Measurements from ENCODE around the gene TACR1.
"Not testable (repeated sequence)": the region's sequence is repeated elsewhere in the genome, so short reads cannot be mapped to it uniquely, and the experiment has no call there.

The TACR1 gene

GRCh38 chr2:75094405-75094804 is 104.9 kb downstream of the TACR1 start:
- in situ Hi-C loops (cut with MboI; ENCODE audit: low sequenced_read_pairs), result no loop called here

DNA sequence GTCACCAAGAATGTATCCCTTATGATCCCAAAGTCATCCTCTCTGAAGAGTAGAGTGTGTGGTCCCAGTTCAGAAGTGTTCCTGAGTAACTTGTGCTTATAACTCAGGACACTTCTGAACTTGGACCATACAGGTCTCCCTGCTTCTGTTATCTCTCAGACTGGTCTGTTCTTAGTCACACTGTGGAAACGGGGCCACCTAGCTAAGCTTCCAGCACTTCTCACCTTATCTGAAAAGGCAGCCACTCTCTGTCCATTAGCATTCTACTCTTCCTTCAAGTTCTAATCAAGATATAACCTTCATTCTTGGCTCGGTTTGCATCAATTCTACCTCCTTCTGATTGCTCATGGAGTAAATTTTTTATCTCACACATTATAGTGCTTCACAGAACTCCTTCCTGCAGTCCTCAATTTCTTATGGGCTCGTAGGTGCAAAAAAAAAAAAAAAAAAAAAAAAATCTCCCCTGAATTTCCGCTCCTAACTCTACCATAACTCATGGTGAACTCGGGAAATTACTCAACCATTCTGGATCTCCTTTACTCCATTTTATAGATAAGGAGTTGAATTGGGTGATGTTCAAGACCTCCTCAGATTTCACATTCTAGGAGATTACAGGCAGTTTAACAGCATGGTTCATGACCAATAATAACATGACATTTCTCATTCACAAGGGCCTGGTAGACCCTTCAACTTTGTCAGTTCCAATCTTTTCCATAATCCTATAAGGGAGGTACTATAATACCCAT is 108.4 kb downstream of the TACR1 start:
- in situ Hi-C loops (cut with MboI; ENCODE audit: low sequenced_read_pairs), result no loop called here

DNA sequence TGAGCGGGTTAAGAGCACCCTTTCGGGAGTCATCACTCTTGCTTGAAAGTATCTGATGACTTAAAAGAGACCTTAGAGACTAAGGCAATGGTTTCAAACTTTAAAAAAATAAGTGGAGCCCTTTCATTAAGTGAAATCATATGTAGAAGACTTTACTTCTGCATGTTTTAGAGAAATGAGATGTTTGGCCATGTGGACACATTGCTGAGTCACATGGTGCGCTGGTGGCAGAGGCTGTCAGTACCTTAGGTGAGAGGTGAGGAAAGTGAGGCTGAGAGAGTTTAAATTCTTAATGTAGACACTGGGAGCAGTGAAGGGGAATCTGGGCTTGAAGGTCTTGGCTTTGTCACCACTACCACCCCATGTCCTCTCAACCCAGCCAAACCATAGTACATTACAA is 109.8 kb downstream of the TACR1 start:
- in situ Hi-C loops (cut with MboI; ENCODE audit: low sequenced_read_pairs), result no loop called here

GRCh38 chr2:75088791-75089190 is 110.5 kb downstream of the TACR1 start:
- in situ Hi-C loops (cut with MboI; ENCODE audit: low sequenced_read_pairs), result no loop called here

- in situ Hi-C loops (cut with MboI; ENCODE audit: low sequenced_read_pairs), result no loop called here
Observed at GRCh38 chr2:75087736-75088135, 111.6 kb downstream of the TACR1 start.

GRCh38 chr2:75079575-75079974 is 119.7 kb downstream of the TACR1 start:
- in situ Hi-C loops (cut with MboI; ENCODE audit: low sequenced_read_pairs), result no loop called here

DNA sequence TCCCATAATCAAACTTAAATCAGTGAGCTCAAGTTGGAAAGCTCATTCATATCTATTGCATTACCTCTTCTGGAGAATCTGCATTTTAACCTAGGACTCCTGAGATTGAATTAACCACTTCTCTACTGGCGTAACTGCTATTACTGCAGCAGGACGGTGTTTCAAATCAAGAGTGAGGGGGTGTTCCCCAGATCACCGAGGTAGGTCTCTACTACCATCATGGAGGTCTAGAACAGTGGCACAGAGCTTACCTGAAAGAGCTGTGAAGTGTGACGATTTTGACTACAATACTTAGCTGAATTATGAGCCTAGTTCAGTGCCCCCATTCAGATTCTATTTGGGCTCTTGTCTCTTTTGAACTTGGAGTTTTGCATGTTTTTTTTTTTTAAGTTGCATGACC is 121.4 kb downstream of the TACR1 start:
- in situ Hi-C loops (cut with MboI; ENCODE audit: low sequenced_read_pairs), result no loop called here

- in situ Hi-C loops (cut with MboI; ENCODE audit: low sequenced_read_pairs), result no loop called here
Observed at GRCh38 chr2:75076088-75076487, 123.2 kb downstream of the TACR1 start.

DNA sequence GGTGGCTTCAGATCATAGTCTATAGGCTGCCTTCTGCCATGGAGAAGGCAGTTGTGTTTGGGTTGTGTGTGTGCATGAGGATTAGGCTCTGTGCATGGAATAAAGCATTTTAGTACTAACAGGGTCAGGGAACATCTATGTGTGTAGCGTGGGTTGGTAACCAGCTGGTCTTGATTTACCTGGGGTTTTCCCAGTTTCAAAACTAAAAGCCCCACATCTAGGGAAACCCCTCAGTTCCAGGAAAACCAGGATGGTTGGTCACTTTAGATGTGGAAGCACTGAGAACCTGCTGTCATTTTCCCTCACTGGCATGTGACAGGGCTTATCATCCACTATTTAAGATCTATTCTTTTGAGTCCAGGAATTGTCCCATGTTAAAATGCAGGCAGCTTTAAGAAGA is 124.6 kb downstream of the TACR1 start:
- in situ Hi-C loops (cut with MboI; ENCODE audit: low sequenced_read_pairs), result no loop called here

DNA sequence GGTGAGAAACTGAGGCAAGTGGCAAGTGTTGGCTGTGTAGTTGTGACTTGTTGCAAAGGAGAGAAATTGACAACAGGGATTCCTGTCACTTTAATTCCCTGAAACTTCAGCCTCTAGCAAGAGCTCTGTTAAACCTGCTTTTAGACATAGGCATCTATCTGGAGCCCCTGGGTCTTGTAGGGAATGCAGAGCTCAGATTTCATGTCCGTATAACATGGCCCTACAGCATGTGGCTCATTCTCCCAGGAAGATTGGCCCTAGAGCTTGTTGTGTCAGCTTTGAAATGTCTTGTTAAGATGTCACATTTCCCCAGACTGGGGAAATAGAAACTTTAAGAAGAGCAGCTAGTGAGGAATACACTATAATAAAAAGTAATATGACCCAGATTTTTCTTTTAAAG is 125.1 kb downstream of the TACR1 start:
- in situ Hi-C loops (cut with MboI; ENCODE audit: low sequenced_read_pairs), result no loop called here

- in situ Hi-C loops (cut with MboI; ENCODE audit: low sequenced_read_pairs), result no loop called here
Observed at GRCh38 chr2:75071766-75072165, 127.6 kb downstream of the TACR1 start.

GRCh38 chr2:75068546-75068945 is 130.8 kb downstream of the TACR1 start:
- in situ Hi-C loops (cut with MboI; ENCODE audit: low sequenced_read_pairs), result no loop called here

GRCh38 chr2:75067506-75067905 is 131.8 kb downstream of the TACR1 start:
- in situ Hi-C loops (cut with MboI; ENCODE audit: low sequenced_read_pairs), result no loop called here

- in situ Hi-C loops (cut with MboI; ENCODE audit: low sequenced_read_pairs), result no loop called here
Observed at GRCh38 chr2:75066121-75066902, 133.0 kb downstream of the TACR1 start.

DNA sequence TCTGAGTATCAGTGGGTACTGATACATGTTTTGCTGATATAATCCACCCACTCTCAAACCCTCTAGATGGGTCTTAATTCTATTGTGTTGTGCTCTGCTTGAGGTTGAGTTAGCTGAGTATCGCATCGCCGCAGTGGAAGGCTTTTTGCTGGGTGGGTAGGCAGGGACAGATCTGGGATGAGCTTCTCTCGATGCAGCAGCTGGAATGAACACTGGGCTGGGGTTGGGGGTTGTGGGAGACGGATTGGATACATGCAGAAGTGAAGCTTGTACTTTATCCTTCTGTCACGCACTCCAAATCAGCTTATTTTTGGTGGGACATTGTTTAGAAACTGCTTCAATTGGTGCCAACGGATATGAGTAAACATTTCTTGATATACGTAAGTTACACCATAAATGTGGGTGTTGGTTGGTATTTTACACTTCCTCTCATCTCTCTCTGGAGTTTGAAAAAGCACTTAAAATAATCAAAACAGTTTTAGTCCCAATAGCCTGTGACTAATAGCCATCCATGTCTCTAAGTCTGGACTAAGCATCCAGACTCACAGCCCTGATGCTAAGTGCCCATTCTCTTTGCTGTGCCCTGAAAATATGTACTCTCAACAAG is 133.8 kb downstream of the TACR1 start:
- in situ Hi-C loops (cut with MboI; ENCODE audit: low sequenced_read_pairs), result no loop called here

- in situ Hi-C loops (cut with MboI; ENCODE audit: low sequenced_read_pairs), result no loop called here
Observed at GRCh38 chr2:75064691-75065396, 134.5 kb downstream of the TACR1 start.

DNA sequence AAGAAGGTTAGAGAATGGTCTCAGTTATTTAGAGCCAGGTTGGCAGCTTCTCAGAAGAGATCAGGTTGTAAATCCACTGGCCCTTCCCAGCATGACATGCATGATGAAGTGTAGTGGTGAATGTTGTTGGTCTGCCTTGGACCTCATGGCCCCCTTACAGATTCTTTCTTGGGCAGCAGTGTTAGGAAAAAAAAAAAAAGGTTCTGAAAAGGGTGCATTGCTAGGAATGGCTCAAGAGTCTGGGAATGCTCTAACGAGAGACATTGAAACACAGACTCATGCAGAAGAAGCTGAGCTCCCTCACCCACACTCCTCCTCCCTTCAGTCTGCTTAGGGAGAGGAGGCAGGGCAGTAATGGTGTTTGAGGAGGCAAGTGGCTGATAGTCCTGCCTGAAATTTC is 135.4 kb downstream of the TACR1 start:
- in situ Hi-C loops (cut with MboI; ENCODE audit: low sequenced_read_pairs), result no loop called here

- in situ Hi-C loops (cut with MboI; ENCODE audit: low sequenced_read_pairs), result no loop called here
Observed at GRCh38 chr2:75058427-75058826, 140.9 kb downstream of the TACR1 start.

- in situ Hi-C loops (cut with MboI; ENCODE audit: low sequenced_read_pairs), result not testable (repeated sequence)
Observed at GRCh38 chr2:75057150-75057549, 142.2 kb downstream of the TACR1 start.

DNA sequence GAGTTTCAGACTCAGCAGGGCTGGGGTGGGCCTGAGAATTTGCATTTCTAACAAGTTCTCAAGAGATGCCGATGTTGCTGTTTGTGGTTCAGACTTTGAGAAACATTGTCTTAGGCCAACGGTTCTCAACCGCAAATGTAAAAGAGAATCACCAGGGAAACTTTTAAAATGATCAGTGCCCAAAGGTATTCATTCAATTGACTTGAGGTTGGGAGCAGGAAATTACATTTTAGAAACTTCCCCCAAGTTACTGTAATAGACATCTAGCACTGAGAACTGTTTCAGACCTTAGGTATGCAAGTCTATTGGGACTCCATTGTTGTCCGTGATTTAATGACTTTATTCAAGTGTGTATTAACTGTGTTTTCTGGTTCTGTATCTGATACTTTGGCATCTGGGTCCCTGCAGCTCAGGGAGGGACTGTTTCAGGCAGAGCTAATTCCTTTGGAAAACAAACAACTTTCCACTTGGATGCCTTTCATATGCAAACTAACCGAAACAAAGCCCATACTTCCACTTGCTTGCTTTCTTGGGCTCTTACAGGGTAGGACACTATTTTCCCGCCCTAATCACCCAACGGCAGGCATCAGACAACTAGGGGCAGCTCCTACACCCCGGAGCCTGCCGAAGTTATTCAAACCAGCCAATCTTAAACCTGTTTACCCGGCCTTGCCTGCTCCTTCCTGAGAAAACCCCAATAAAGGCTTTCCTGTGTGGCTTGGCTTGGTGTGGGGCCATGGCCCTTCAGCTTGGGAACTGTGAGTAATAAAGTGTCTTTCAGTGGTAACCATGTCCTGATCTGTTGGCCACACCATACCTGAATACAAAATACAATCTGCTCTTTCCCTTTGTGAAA is 143.3 kb downstream of the TACR1 start:
- in situ Hi-C loops (cut with MboI; ENCODE audit: low sequenced_read_pairs), result no loop called here
